Measurements from ENCODE around the gene TNFRSF19.

GRCh38 chr13:23628765-23629565, 58.8 kb downstream of the TNFRSF19 start:
- TF ChIP-seq CTCF (conservative IDR thresholded peaks at IDR 0.05; ENCODE audit: low read depth, low read length) (no peak), EZH2 (IDR thresholded peaks at IDR 0.05; ENCODE audit: borderline replicate concordance, low read depth, low read length, poor library complexity, severe bottlenecking) (no peak)
